Superior temporal gyrus (tissue), 1 donor: ENCODE results near the gene PHACTR3.

Experiments
- DNase-seq: peaks from one replicate; pipeline ENCODE4 v3.0.0-alpha.2; 2016; ENCODE audit errors: extremely low spot score

The PHACTR3 gene

DNA sequence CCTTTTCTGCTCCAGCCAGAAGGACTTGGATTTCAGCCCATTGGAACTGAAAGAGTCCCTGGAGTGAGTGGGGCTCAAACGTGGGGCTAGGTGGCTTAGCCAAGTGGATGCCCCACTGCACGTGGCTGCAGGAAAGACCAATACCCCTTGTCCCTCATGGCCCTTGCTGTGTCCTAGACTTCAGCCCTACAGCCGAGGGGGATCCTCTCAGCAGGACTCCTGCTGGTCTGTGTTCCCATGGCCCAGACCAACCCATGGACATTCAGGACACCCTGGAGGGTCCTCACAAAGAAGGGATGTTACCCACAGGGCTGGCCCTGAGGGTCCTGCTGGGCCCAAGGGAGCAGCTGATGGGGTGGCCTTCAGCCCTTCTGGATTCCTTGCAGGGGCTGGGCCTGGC, 30.0 kb upstream of the PHACTR3 start:
- DNase-seq: no peak

DNA sequence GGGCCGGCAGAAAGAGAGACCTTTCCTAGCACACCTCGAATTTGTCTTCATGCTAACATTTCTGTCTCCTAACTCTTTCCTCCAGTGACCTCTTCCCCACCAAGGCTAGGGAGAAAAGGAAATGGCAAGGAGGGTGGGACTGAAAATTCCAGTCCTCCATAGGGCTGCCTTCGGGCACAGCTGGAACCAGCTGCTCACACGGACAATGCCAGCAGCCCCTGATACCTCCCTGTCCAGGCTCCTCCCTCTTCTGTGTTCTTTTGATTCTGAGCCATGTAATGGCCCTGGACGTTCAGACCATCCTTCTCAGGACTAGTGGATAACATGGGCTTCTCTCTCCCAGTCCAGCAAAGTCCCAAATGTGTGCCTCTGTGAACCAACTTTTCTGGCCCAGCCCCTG, 29.1 kb upstream of the PHACTR3 start:
- no peak for DNase-seq

DNA sequence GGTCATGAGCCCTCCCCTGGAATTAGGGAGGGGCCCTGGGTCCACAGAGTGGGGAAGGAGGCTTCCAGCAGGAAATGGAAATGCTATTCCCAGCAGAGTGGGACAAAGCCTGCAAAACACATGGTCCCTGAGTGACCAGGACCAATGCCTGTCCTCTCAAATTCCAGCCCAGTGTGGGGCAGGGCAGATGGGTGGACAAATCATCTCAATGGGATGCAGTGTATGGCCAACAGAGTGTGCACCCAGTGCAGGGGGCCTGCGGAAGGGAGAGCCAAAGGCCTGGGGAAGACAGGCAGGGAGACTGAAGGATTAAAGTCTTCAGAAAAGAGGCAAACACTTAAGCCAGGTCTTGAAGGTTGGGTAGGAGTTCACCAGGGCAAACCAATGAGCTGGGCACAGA, 28.7 kb upstream of the PHACTR3 start:
- no peak for DNase-seq

DNA sequence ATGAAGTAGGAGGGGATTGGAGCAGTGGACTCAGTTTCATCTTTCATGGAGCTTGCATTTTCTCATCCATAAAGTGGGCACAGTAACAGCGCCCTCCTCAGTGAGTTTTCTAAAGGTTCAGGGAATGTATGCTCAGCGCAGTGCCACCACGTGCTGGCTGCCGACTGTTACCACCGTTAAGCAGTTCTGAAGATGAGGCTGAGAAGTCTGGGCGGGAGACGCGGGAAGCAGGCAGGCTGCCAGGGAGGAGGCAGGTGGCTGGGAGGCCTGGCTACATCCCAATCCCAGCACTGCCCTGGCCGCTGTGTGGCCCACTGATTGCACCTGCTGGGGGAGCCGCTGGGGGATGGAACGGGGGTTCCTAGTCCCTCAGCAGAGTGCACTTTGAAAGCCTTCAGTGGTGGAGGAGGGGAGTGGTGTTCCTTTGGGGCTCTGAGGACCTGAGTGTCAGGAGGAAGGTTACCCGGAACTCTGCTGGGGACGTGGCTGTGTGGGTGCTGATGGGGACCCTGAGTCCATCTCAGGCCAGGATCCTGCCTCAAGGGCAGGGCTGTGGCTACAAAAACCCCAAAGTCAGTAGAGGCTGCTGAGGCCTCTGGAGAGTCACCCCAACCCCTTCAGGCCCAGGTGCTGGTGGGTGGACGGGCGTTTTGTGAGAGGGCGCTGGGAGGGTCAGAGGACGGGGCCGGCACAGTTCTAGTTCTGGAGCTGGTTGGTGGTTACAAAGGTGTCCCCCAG, 28.0 kb upstream of the PHACTR3 start:
- no peak for DNase-seq

DNA sequence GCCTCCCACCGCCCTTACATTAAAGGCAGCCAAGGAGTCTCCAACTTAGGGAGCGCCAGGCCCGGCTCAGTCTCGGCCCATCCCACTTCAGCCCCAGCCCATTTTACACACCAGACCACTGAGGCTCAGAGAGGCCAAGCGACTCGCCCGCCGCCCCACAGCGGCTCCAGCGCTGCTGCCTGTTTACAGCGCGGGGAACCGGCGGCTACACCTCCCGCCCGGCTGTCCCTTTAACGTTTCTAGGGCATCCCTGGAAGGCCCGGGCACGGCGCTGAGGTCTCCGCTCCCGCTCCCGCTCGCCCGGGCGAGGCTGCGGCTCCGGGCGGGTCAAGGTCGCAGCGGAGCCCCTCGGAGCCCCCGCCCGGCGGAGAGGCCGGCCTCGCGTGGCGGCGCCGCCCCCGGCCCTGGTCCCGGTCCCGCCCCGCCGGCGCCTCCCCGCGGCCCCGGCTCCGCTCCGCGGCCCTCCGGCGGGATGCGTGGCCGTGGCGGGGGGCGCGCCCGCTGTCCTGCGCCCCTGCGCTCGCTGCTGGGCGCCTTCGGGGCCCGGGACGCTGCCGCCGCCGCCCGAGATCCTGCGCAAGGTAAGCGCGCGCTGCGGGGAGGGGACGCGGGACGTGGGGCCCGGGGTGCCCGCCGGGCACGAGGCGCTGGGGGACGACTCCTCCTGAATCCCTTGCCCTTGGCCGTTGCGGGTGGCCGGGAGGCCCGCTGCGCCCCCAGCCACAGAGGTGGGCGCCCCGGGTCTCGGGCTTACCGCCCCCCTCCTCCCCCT, 27.1 kb upstream of the PHACTR3 start:
- DNase-seq: no peak

DNA sequence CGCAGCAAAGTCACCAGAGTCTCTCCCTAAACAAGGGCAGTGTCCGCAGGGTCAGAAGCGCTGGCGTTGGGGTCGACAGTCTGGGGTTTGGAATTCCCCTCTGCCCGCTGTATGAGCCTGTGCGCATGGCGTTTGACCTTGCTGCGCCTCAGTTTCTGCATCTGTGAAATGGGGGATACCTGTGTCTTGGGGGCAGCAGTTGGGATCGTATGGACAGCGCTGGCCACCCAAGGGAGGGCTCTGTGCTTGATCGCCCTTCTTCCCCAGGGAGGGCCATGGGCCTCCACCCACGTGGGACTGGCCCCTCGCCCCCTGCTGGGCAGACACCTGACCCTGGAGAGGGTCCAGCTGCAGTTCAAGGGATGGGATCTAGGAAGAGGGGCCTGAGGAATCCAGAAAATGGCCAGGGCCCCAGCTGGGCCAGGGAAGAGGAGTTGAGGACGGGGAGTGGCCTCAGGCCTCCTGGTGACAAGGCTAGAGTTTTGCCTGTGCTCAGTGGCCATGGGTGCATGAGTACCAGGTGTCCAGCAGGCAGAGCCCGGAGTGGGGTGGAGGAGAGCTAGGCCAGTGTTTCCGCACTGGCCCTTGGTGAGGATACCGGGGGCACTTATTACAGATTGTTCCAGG, 26.4 kb upstream of the PHACTR3 start:
- no peak for DNase-seq

DNA sequence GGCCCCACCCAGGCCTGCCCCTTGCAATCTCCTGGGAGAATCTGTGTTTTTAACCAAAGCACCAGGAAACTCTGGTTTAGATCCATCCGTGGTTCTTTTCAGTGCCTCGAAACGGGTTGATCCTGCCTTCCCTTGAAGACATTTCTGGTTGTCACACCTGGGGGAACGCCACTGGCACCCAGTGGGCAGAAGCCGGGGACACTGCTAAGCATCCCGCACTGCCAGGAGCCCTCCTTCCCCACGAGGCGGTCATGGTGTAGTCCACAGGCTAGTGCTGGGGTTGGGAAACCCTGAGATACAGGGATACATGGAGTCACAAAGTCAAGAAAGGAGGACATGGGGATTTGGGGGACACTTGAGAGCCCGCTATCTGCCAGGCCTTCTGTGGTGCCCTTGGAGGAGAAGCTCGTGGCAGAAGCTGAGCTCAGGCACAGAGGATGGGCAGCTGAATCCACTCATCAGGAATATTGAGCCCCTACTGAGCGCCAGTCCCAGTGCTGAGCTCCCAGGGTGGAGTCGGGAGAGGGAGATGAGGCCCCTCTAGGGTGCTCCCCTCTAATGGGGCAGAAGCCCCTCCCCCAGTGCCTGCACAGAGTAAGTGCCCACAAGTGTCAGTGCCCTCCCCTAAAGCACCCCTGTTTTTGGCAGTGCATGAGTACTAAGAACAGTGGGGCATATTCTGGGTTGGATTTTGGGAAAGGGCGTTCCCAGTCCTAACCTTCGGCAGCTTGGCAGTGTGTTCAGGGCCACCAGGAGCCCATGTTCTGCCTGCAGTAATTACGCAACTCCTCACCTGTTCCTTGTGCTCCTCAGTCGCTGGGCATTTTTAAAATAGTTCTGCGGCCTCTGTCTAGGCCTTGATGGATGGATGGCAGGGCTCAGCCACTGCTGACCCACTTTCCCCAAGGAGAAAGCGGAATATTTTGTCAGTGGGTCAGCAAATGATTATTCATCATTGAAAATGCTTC, 25.6 kb upstream of the PHACTR3 start:
- no peak for DNase-seq

DNA sequence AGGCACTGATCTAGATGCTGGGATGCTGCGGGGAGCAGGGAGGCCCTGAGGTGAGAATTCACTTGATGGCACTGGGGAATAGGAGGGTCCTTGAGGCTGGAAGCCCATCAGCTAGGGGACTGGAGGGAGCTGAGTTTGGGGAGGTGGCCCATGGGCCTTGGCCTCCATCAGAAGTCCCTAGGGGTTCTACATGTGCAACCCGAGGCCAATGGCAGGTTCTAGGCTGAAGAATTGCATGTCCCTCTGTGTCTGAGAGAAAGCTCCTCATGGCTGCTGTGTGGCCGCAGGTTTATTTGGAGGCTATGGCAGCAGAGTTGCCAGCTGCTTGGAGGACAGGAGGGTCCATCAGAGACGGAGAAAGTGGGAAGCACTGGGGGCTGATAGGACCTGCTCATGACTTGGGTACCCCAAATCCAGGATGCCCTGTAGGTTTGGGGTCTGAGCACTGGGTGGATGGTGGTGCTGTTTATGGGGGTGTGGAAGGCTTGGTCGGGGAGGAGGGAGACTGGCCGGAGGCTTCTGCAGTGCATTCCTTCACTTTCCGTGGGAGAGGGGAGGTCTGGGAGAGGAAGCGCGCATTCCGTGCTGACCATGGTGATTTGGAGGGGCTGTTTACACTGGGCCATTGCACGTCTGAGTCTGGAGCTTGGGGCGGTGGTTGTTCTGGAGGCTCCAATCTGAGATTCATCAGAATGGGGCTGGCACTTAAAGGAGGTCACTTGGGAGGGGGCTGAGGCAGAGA, 24.8 kb upstream of the PHACTR3 start:
- no peak for DNase-seq

DNA sequence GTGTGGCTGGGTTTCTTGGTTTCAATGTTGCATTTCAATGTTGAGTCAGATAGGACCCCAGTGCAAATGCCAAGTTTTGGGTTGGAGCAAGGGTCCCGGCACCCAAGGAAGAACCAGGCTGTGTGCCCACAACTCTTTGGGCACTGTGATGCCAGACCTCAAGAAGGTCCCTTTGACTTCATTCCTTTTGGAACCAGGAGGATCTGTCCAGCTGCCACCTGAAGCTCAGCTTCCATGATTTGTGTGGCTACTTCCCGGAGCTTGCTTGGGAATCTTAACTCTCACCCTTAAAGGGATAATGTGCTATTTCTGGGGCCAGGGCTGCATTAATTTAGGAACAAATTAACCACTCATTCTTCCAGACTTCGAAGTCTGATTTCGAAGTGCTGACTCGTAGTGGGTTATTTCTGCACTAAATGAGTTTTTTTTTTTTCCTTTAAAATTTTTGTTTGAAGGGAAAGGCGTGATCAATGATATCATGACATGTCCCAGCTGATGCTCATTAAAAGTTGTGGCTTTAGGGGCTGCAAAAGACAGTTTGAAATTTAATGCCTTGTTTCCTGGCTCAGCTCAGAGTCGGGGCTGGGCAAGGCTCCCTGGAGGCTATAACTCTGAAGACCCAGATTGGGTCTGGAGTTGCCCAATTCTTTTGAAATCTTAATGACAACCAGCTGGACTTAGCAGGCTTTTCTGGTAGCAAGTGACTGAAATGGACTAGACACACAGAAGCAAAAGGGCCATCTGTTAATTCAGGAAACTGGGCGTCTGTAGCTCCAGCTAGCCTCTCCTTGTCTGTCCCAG, 24.0 kb upstream of the PHACTR3 start:
- DNase-seq: no peak

DNA sequence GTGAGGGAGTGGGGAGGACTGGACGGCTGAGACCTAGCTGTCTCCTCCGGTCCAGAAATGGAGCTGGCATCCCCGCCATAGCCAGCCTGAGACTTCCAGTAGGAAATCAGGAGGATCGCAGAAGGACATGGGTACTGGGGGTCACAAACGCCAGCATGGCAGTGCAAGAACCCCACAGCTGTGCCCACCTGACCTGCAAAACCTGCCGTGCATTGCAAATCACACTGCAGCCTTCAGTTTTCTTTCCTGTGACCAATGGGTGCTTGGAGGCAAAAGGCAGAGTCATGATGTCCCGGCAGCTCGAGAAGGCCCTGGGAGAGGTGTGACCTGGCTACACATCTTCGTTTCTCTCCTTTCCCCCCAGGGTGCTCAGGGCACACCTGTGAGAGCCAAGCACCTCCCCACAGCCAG, 23.3 kb upstream of the PHACTR3 start:
- no peak for DNase-seq

DNA sequence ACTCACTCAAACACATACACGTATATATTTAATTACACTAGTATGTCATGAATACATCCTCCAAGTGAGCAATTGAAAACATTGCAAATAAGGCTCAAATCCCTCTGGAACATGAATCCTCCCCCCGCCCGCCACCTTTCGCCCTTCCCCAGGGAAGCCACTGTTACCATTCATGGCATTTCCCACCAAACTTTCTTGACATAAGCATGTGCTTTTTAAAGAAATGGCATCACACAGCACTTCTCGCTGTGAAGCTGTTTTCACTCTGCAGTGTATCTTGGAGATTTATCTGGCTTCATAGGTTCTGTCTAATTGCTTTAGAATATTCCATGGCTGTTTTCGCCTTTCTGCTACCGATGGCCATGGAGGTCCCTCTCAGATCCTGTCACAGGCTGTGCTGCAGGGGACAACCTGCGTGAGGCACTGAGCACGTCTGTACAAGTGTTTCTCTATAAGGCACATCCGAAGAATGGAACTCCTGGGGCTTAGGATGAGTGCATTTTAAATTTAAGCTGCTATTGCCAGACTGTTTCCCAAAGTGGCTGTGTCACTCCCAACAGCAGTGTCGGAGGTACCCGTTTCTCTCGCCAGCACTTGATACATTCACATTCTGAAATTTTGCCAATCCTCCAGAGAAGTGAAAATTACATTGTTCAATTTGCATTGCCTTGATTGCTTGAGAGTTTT, 22.2 kb upstream of the PHACTR3 start:
- no peak for DNase-seq

DNA sequence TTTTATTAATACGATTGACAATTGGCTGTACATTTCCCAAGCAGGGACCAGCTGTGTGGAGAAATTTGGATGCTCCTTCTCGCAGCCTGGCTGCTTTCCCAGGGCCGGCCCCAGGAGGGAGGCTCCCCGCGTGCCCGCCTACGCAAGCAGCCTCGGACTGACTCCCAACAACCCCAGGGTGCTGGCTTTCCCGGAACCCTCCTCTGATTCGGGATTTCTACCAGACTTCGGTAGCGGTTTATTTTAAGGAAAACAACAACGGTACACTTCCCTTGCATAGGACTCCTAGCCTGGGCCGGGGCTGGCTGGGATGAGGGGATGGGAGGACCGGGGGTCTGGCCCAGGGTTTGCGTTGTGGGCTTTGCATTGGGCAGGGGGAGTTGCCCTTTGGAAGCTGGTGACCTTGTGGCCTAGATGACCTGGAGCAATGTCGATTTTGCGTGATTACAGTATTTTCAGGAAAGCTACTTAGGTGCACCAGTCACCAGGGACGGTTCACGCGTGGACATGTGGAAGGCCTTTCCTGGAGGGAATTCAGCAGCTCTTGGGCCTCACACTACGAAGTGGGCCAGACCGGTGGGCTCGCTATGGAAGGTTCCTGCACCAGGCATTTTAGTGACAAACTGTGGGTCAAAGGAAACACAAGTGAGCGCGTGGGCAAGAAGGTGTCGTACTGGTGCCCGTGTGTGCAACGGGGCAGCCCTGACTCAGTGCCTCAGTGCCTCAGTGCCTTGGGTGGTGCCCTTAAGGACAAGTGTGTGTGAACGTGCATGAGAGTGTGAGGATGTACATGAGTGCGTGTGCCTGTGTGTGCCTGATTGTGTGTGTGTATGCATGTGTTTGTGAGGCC, 20.7 kb upstream of the PHACTR3 start:
- DNase-seq: no peak

DNA sequence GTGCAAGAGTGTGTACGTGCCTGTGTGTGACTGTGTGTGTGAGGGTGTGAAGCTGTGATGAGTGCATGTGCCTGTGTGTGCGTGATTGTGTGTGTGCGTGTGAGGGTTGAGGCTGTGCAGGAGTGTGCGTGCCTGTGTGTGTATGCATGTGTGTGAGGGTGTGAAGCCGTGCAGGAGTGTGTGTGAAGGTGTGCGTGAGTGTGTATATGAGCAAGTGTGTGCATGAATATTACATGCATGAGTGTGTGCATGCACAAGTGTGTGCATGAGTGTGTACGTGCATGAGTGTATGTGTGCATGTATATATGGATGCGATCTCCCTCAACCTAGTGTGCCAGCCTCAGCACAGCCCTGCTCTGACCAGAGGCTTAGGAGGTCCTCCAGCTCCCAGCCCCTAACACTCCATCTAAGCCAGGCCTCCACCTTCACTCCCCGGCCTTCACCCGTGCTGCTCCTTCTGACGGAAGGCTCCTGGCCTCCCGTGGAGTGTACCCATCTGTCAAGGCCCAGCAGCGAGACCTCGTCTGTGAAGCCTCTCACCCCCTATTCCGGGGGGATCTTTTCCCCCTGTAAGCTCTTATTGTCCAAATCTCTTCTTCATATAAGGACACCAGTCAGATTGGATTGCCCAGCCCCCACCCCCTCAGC, 19.9 kb upstream of the PHACTR3 start:
- DNase-seq: no peak

DNA sequence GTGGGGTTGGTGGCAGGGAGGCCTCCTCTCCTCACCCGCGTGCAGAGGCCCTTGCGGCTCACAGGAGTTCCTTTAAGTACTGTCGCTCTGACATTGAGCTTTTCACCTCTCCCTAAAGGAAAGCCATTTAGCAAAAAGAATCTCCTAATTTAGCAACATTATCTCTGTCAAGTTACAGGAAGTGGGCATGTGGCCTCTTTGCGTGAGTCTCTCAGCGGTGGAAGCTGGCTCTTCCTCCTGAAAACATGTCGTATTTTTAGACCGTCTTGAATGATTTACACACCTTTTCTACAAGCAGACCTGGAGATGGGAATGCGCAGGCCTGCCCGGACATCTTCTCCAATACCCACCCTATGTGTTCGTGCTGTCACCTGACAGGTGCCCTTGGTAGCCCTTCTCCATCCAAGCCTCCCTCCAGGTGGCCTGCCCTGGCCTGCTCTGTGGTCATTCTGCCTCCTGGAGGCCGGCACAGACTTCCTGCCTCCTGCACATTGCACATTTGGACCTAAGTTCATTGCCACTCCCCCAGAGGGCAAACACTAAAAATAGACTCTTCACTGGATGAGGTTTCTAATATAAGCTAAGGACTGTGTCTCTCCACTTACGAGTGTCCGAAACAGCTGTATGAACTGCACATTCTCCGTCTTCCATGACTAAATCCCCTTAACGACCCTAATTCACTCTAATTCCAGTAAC, 18.5 kb upstream of the PHACTR3 start:
- no peak for DNase-seq

DNA sequence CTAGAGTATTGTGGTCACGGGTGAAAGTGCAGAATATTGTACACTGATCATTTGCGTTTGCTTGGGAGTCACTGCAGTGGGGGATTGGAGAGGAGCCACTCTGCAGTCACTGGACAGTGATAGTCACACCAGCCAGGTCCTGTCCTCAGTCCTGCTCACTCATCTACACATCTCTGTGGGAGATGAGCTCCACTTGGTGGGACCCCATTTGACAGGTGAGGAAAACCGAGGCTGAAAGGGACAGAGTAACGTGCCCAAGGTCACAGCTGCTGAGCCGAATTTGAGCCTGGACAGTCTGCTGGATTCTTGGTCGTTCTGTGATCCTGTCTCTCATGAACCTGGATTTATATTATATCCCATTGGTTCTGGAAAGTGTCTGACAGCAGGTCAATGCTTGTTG, 17.7 kb upstream of the PHACTR3 start:
- DNase-seq: no peak

DNA sequence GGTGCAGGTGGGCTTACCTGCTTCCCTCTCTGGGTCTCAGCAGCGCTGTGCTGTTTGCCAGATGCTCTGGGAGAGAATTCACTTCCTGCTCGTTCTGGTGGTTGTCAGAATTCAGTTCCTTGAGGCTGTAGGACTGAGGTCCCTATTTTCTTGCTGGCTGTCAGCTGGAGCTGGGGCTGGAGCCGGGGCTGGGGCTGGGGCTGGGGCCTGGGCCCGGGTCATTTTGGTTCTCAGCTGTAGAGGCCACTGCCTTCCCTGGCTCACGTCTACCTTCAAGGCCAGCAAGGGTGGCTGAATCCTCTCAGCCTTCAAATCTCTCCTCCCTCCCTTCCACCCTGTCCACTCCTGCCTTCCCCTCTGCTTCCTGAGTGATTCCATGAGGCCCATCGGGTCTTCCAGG, 16.8 kb upstream of the PHACTR3 start:
- DNase-seq: no peak

DNA sequence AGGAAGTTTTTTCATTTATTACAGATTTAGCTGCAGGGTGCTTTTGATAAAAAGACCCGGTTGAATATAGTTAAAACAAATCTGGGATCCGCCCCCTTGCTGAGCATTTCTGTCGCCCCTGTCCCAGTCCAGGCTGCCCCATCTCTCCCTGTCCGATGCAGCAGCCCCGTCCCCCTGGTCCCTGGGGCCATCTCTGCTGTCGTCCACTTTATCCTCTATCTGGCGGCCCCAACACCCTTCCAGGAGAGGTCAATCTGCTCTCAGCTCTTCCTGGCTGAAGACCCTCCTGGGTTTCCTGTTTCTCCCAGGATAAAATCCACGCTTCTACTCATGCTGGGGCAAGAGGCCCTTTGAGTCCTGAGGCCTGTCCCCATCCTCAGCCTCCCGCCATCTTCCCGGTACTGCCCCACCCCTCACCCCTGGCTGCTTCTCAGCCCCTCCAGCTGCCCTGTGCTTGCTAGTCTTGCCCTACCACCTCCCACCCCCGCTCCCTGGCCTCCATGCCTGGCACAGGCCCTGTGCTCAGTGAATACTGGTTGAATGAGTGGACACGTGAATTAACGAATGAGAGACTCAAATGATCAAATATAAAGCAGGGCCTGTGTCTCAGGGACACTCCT, 16.0 kb upstream of the PHACTR3 start:
- no peak for DNase-seq
